Ascending aorta (tissue), 2 donors: ENCODE measurements around the gene FLT4. TPM values are rescaled to one million over a fixed set of nuclear protein-coding genes. Genes with fewer than 3 reads are reported as not detected.

Experiments used
- DNase-seq, 2 donors: peaks; one replicate each; pipeline ENCODE4 v3.0.0-alpha.2; 2019; ENCODE audit warnings: low spot score in 2 of 2
- H3K27ac ChIP-seq, 2 donors: fragments of 200-600 bp; sonication (generic); one replicate each; pipeline ENCODE4 v1.5.1; 2016 to 2017; ENCODE audit warnings: mild to moderate bottlenecking in 1 of 2
- H3K27me3 ChIP-seq: fragments of 200-600 bp; sonication (generic); one replicate; pipeline ENCODE4 v1.5.1; 2017
- H3K36me3 ChIP-seq, 2 donors: fragments of 200-600 bp; sonication (generic); one replicate each; pipeline ENCODE4 v1.5.1; 2016
- H3K4me1 ChIP-seq, 2 donors: fragments of 200-600 bp; sonication (generic); one replicate each; pipeline ENCODE4 v1.5.1; 2016 to 2017; ENCODE audit warnings: mild to moderate bottlenecking in 1 of 2
- H3K4me3 ChIP-seq, 2 donors: fragments of 200-600 bp; sonication (generic); one replicate each; pipeline ENCODE4 v1.5.1; 2016 to 2017; ENCODE audit warnings: mild to moderate bottlenecking in 1 of 2
- H3K9me3 ChIP-seq, 2 donors: fragments of 200-600 bp; sonication (generic); one replicate each; pipeline ENCODE4 v1.5.1; 2016
- CTCF ChIP-seq, 3 experiments: fragments of 200-600 bp in 2 of 3; fragments of 450-650 bp in 1 of 3; sonication (generic) in 2 of 3; IDR thresholded peaks; one replicate each; pipeline ENCODE4 v1.5.1; 2016 to 2019; ENCODE audit warnings: antibody characterized with exemption in 3 of 3, mild to moderate bottlenecking in 1 of 3, moderate library complexity in 1 of 3
- intact Hi-C: fragments of 100-400 bp; cut with DNase I; formaldehyde crosslinking; loops from one replicate; pipeline ENCODE4 v1.15.1; 2023
- total RNA-seq: library from RNA; depleted of rRNA; stranded (reverse); fragments of >200 nt; gene quantifications from one replicate; pipeline ENCODE4 v1.1.0, GENCODE V29; 2016

FLT4 gene
- total RNA-seq, 1 donor from 2014 or later: 53.5 TPM

GRCh38 chr5:180627386-180628120 is 21.8 kb downstream of the FLT4 start:
- H3K9me3 ChIP-seq: no peaks in the 10 kb centered on the region
- no peaks in the 10 kb centered on the region for H3K36me3 ChIP-seq
- no peak overlapping the region for H3K4me3 ChIP-seq
- intact Hi-C loops: no loop called here
- H3K27ac ChIP-seq: no peak overlapping the region
- H3K27me3 ChIP-seq: no peaks in the 10 kb centered on the region
- no peaks in the 10 kb centered on the region for H3K4me1 ChIP-seq
- DNase-seq: no peak
- TF ChIP-seq CTCF (IDR thresholded peaks at IDR 0.05): no peak

- Histone ChIP-seq H3K27me3 (no peaks in the 10 kb centered on the region), H3K36me3 (no peaks in the 10 kb centered on the region), H3K9me3 (no peaks in the 10 kb centered on the region), H3K4me3 (no peak overlapping the region), H3K4me1 (no peaks in the 10 kb centered on the region), H3K27ac (no peak overlapping the region)
- DNase-seq: no peak
- no peak for TF ChIP-seq CTCF (IDR thresholded peaks at IDR 0.05)
- intact Hi-C loops: no loop called here
These were observed 22.6 kb downstream of the FLT4 start for GRCh38 chr5:180626661-180627385.

- Histone ChIP-seq H3K27ac (no peak overlapping the region), H3K27me3 (no peaks in the 10 kb centered on the region), H3K36me3 (no peaks in the 10 kb centered on the region), H3K9me3 (no peaks in the 10 kb centered on the region), H3K4me1 (no peaks in the 10 kb centered on the region), H3K4me3 (no peak overlapping the region)
- TF ChIP-seq CTCF (IDR thresholded peaks at IDR 0.05): no peak
- DNase-seq: no peak
- intact Hi-C loops: no loop called here
These were observed 23.4 kb downstream of the FLT4 start for GRCh38 chr5:180625791-180626660.

GRCh38 chr5:180625125-180625790 is 24.1 kb downstream of the FLT4 start:
- Histone ChIP-seq H3K36me3 (no peaks in the 10 kb centered on the region), H3K4me3 (no peak overlapping the region), H3K4me1 (no peaks in the 10 kb centered on the region), H3K27me3 (no peaks in the 10 kb centered on the region), H3K9me3 (no peaks in the 10 kb centered on the region), H3K27ac (no peak overlapping the region)
- DNase-seq: no peak
- no peak for TF ChIP-seq CTCF (IDR thresholded peaks at IDR 0.05)
- intact Hi-C loops: no loop called here

- no peak overlapping the region for H3K4me3 ChIP-seq
- no peak for TF ChIP-seq CTCF (IDR thresholded peaks at IDR 0.05)
- intact Hi-C loops: no loop called here
- no peaks in the 10 kb centered on the region for H3K4me1 ChIP-seq
- H3K36me3 ChIP-seq: no peaks in the 10 kb centered on the region
- H3K27me3 ChIP-seq: no peaks in the 10 kb centered on the region
- DNase-seq: no peak
- no peaks in the 10 kb centered on the region for H3K9me3 ChIP-seq
- no peak overlapping the region for H3K27ac ChIP-seq
These were observed 24.8 kb downstream of the FLT4 start for GRCh38 chr5:180624587-180624986.
